Ovary (tissue), 9 donors: ENCODE measurements around the gene IL1R2. TPM values are rescaled to one million over a fixed set of nuclear protein-coding genes. Genes with fewer than 3 reads are reported as not detected.

Experiments used
- DNase-seq, 5 donors: peaks; one replicate each; pipeline ENCODE4 v3.0.0-alpha.2; 2019 to 2020
- H3K27ac ChIP-seq, 2 donors: fragments of 200-600 bp; one replicate each; pipeline versions ENCODE4 v1.5.1 to v1.8.0; 2019 to 2022
- H3K27me3 ChIP-seq: fragments of 200-600 bp; one replicate; pipeline ENCODE4 v1.8.0; 2022
- H3K36me3 ChIP-seq: fragments of 200-600 bp; sonication (generic); one replicate; pipeline ENCODE4 v1.5.1; 2019
- H3K4me1 ChIP-seq: one replicate; pipeline ENCODE4 v1.8.1; 2013; ENCODE audit warnings: mild to moderate bottlenecking, moderate library complexity; ENCODE audit not compliant: insufficient read depth
- H3K4me3 ChIP-seq: fragments of 200-600 bp; sonication (generic); one replicate; pipeline ENCODE4 v1.5.1; 2017
- H3K9me3 ChIP-seq, 2 donors: fragments of 200-600 bp in 1 of 2; sonication (generic) in 1 of 2; one replicate each; pipeline versions ENCODE4 v1.5.1 to v1.8.1; 2013 to 2019; ENCODE audit warnings: mild to moderate bottlenecking in 1 of 2, moderate library complexity in 1 of 2
- EP300 ChIP-seq: sonication (generic); formaldehyde crosslinking; IDR thresholded peaks from one replicate; pipeline ENCODE4 v1.6.1; 2017; ENCODE audit warnings: antibody characterized with exemption
- POLR2A ChIP-seq: fragments of 450-650 bp; IDR thresholded peaks from one replicate; pipeline ENCODE4 v1.6.1; 2017; ENCODE audit warnings: antibody characterized with exemption, mild to moderate bottlenecking, moderate library complexity
- WGBS, 3 donors: extraction: QIAGEN DNeasy Blood & Tissue Kit in 1 of 3; methylation state at CpG; one replicate each; pipeline versions ENCODE4 v1.1.5 to v1.1.7; 2013 to 2017; 5-methylcytosine and 5-hydroxymethylcytosine counted together
- intact Hi-C, 4 donors: fragments of 100-400 bp; cut with DNase I; formaldehyde crosslinking; loops; one replicate each; pipeline versions ENCODE4 v1.11.0 to v1.15.1; 2022 to 2023
- polyA plus RNA-seq, 2 donors: library from polyadenylated mRNA; stranded (reverse); fragments of 200-250 nt in 1 of 2; fragments of 350-450 nt in 1 of 2; fragmentation: Illumina TruSeq in 1 of 2; extraction: RNeasy Lipid Tissue Mini Kit (QIAGEN cat#74804) in 1 of 2; gene quantifications; one replicate each; pipeline ENCODE4 v1.2.3, GENCODE V29; 2013 to 2014
- total RNA-seq, 7 donors: library from RNA; depleted of rRNA in 2 of 7; stranded (reverse); fragments of >200 nt in 2 of 7; fragmentation: NEBNext Ultra II Directional in 3 of 7; extraction: Animal tissue kit (Norgen Biotek cat#: 25700) in 3 of 7; gene quantifications; one replicate each; pipeline versions ENCODE4 v1.1.0 to v1.2.4, GENCODE V29; 2016 to 2023
- TF ChIP-seq, protein P1 (sequence below), 3 donors: fragments of 450-650 bp in 2 of 3; fragments of 200-600 bp in 1 of 3; IDR thresholded peaks; one replicate each; pipeline versions ENCODE4 v1.5.1 to v1.8.0; 2016 to 2022; ENCODE audit warnings: antibody characterized with exemption in 3 of 3, mild to moderate bottlenecking in 1 of 3
- donor health status: DM: no; HTN: no; CAD: no; lungs with moderate emphysema.
- donor health status: DM: no; HTN: no; CAD: no.
- donor health status: Bipolar disorder and iron deficiency.
- donor health status: DM: yes; HTN: yes; CAD: no.
- donor health status: DM: no; HTN: no; CAD: no.
- donor health status: DM: yes; HTN: yes; CAD: no.

IL1R2 gene
- total and polyA plus RNA-seq, 9 donors = 0.15 to 8.7 (median 1.1) TPM

DNA sequence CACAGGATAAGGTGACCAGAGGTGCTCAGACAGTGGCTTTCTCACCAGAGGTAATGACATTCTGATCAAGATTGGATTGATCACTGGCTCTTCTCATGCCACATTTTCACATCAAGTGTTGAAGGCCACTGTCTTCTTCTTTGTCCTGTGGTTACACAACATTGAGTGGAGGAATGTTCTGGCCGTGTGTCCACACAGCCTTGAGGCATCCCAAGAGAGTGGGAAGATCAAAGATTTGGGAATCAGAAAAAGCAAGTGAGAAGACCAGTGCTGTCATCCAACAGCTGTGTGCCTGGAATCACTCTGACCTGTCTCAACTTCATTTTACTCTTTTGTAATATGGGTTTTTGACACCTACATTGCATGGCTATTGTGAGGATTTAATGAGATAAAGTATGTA lies 67.4 kb downstream of the IL1R2 start:
- Histone ChIP-seq H3K4me1 (peaks cover 14% of the 10 kb centered on the region), H3K36me3 (no peaks in the 10 kb centered on the region), H3K9me3 (no peaks in the 10 kb centered on the region), H3K27me3 (no peaks in the 10 kb centered on the region), H3K27ac (no peak overlapping the region), H3K4me3 (no peak overlapping the region)
- WGBS, 3 donors = 63 to 71% (median 71%) methylated on average over 1 of the region's 1 CpG
- intact Hi-C loops = no loop called here
- no peak for DNase-seq
- TF ChIP-seq, protein P1, sequence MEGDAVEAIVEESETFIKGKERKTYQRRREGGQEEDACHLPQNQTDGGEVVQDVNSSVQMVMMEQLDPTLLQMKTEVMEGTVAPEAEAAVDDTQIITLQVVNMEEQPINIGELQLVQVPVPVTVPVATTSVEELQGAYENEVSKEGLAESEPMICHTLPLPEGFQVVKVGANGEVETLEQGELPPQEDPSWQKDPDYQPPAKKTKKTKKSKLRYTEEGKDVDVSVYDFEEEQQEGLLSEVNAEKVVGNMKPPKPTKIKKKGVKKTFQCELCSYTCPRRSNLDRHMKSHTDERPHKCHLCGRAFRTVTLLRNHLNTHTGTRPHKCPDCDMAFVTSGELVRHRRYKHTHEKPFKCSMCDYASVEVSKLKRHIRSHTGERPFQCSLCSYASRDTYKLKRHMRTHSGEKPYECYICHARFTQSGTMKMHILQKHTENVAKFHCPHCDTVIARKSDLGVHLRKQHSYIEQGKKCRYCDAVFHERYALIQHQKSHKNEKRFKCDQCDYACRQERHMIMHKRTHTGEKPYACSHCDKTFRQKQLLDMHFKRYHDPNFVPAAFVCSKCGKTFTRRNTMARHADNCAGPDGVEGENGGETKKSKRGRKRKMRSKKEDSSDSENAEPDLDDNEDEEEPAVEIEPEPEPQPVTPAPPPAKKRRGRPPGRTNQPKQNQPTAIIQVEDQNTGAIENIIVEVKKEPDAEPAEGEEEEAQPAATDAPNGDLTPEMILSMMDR (IDR thresholded peaks at IDR 0.05) = no peak
- no peak for TF ChIP-seq EP300
- no peak for TF ChIP-seq POLR2A

DNA sequence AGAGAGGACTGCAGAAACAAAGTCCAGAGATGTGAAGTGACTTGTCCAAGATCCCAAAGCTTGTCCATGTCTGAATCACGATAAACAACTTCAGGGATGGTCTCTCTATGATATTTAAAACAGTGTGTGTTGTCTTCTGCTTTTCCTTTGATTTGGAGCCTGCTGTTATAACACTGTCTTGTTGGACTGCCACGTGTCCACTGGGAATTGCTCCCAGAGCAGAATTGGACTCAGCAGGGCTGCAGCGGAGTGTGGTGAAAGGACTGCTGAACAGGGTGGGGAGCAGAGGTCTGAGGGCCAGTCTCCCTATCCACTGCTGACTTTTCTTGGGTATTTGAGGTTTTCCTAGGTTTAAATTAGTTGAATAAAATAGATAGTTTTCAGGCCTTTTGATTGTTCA lies 68.3 kb downstream of the IL1R2 start:
- intact Hi-C loops = no loop called here
- Histone ChIP-seq H3K9me3 (no peaks in the 10 kb centered on the region), H3K4me1 (peaks cover 19% of the 10 kb centered on the region), H3K36me3 (no peaks in the 10 kb centered on the region), H3K27ac (no peak overlapping the region), H3K27me3 (no peaks in the 10 kb centered on the region), H3K4me3 (no peak overlapping the region)
- TF ChIP-seq, protein P1 (IDR thresholded peaks at IDR 0.05) = no peak
- no peak for TF ChIP-seq EP300
- TF ChIP-seq POLR2A = no peak
- no peak for DNase-seq
- 56 to 68% (median 67%) methylated on average over 3 of the region's 3 CpGs for WGBS, 3 donors

DNA sequence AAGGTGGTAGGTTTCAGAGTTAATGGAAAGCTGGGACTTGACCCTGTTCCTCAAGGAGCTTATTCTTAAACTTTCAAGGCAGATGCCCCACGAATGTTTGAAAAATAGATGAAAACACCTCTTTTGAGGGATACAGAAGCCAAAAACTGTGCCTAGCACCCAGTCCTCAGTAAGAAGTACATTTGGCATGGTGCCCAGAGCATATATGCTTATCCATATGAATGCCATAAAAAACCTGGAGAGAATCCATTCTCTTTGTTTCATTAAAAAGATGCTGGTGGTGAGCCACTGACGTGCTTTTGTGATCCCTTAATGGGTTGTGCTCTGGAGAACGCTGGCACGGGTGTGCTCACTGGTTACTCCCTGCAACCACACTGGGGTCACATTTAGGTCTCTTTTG lies 69.0 kb downstream of the IL1R2 start:
- intact Hi-C loops = no loop called here
- Histone ChIP-seq H3K27ac (no peak overlapping the region), H3K4me1 (peaks cover 18% of the 10 kb centered on the region), H3K4me3 (no peak overlapping the region), H3K36me3 (no peaks in the 10 kb centered on the region), H3K9me3 (no peaks in the 10 kb centered on the region), H3K27me3 (no peaks in the 10 kb centered on the region)
- TF ChIP-seq, protein P1 (IDR thresholded peaks at IDR 0.05) = no peak
- TF ChIP-seq POLR2A (no peak), EP300 (no peak)
- DNase-seq = no peak
- 93 to 95% (median 93%) methylated on average over 4 of the region's 4 CpGs for WGBS, 3 donors

DNA sequence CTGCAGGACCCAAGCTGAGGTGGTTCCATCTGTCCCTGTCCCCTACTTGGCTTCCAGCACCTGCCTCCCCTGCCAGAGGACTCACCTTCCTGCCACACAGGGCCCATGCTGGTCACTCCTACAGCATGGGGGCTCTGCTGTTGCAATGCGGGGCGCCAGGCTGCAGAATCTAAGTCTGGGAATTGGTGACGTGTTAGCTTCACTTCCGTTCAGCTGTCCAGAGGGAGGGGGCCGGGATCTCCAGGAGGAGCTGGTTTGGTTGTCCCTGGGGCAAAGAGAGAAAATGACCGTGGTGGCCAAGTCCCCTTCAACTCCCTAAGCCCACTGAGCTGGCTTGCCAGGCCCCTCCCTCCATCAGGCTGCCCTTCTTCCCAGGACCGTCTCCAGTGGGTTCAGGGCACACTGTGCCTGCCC lies 69.5 kb downstream of the IL1R2 start:
- peaks cover 16% of the 10 kb centered on the region for H3K4me1 ChIP-seq
- no peak overlapping the region for H3K4me3 ChIP-seq
- WGBS, 3 donors = 91 to 96% (median 94%) methylated on average over 7 of the region's 7 CpGs
- H3K27me3 ChIP-seq = no peaks in the 10 kb centered on the region
- intact Hi-C loops = no loop called here
- DNase-seq = no peak
- TF ChIP-seq POLR2A = no peak
- TF ChIP-seq, protein P1 (IDR thresholded peaks at IDR 0.05) = no peak
- TF ChIP-seq EP300 = no peak
- no peak overlapping the region for H3K27ac ChIP-seq
- H3K36me3 ChIP-seq = no peaks in the 10 kb centered on the region
- no peaks in the 10 kb centered on the region for H3K9me3 ChIP-seq
